ENCODE data around the gene SERTAD2.

Gene SERTAD2

DNA sequence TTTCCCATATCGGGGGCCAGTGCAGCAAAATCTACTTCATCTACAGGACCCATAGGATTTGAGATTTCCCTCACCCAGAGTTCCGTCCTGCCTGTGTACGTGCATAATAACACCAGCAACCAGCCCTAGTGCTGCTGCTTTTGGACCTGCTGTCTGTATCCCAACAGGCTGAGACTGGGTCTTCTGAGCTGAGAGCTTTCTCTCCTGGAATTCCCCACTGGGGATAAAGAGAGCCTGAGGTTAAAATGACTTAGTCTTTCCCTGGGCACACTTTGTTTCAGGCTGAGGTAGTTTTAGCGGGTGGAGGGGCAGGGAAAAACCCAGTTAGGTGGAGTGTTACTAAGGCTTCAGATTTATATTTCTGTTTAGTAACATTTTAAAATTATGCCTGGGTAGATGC lies 62.5 kb downstream of the SERTAD2 start:
- no peaks in the 10 kb centered on the region for H3K79me2 ChIP-seq (ENCODE audit: insufficient read depth, low read depth)
- no peaks in the 10 kb centered on the region for H3K36me3 ChIP-seq (ENCODE audit: insufficient read depth)
- TF ChIP-seq, protein P1, sequence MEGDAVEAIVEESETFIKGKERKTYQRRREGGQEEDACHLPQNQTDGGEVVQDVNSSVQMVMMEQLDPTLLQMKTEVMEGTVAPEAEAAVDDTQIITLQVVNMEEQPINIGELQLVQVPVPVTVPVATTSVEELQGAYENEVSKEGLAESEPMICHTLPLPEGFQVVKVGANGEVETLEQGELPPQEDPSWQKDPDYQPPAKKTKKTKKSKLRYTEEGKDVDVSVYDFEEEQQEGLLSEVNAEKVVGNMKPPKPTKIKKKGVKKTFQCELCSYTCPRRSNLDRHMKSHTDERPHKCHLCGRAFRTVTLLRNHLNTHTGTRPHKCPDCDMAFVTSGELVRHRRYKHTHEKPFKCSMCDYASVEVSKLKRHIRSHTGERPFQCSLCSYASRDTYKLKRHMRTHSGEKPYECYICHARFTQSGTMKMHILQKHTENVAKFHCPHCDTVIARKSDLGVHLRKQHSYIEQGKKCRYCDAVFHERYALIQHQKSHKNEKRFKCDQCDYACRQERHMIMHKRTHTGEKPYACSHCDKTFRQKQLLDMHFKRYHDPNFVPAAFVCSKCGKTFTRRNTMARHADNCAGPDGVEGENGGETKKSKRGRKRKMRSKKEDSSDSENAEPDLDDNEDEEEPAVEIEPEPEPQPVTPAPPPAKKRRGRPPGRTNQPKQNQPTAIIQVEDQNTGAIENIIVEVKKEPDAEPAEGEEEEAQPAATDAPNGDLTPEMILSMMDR (conservative IDR thresholded peaks at IDR 0.05; ENCODE audit: low read depth, low read length), result no peak
- no peaks in the 10 kb centered on the region for H3K27me3 ChIP-seq (ENCODE audit: insufficient read depth, low read depth)
- no peak overlapping the region for H3K4me2 ChIP-seq
- H3K9ac ChIP-seq, result no peak overlapping the region
- no peak overlapping the region for H3K4me3 ChIP-seq (IDR thresholded peaks at IDR 0.05; ENCODE audit: insufficient read depth, low read depth, low read length)
- no peaks in the 10 kb centered on the region for H4K20me1 ChIP-seq (ENCODE audit: insufficient read depth)
- H2AFZ ChIP-seq (ENCODE audit: low read depth), result no peak overlapping the region
- peaks cover 23% of the 10 kb centered on the region for H3K4me1 ChIP-seq (ENCODE audit: low read depth, poor library complexity, severe bottlenecking)
- no peak overlapping the region for H3K27ac ChIP-seq

DNA sequence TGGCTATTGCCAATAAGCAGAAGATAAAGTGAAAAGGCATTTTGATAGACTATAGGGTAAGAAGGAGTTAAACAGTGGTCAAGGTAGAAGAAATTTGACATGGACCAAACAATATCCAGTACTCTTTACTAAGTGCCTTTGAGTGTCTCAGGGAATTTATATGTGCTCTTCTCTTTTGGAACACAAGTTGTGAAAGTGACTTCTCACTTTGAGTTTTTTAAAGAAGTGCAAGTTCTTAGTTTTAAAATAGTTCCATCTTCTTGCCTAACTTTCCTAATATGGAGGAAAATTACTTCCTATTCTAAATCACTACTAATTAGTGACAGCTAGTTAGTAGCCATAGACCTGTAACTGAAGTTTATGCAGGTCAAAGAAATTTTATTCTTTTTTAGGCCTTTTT lies 66.2 kb downstream of the SERTAD2 start:
- H3K9ac ChIP-seq, result no peak overlapping the region
- peak overlapping the region; percentile 11; the same call in 1 of the 2 replicates for H3K4me2 ChIP-seq
- H3K36me3 ChIP-seq (ENCODE audit: insufficient read depth), result no peaks in the 10 kb centered on the region
- no peaks in the 10 kb centered on the region for H3K27me3 ChIP-seq (ENCODE audit: insufficient read depth, low read depth)
- no peak overlapping the region for H3K4me3 ChIP-seq (IDR thresholded peaks at IDR 0.05; ENCODE audit: insufficient read depth, low read depth, low read length)
- H4K20me1 ChIP-seq (ENCODE audit: insufficient read depth), result 0 out of 2 replicates have a peak, but pooled peaks cover 4% of the 10 kb centered on the region
- H2AFZ ChIP-seq (ENCODE audit: low read depth), result no peak overlapping the region
- H3K4me1 ChIP-seq (ENCODE audit: low read depth, poor library complexity, severe bottlenecking), result peaks cover 54% of the 10 kb centered on the region
- TF ChIP-seq, protein P1 (conservative IDR thresholded peaks at IDR 0.05; ENCODE audit: low read depth, low read length), result no peak
- no peak overlapping the region for H3K27ac ChIP-seq
- no peaks in the 10 kb centered on the region for H3K79me2 ChIP-seq (ENCODE audit: insufficient read depth, low read depth)

DNA sequence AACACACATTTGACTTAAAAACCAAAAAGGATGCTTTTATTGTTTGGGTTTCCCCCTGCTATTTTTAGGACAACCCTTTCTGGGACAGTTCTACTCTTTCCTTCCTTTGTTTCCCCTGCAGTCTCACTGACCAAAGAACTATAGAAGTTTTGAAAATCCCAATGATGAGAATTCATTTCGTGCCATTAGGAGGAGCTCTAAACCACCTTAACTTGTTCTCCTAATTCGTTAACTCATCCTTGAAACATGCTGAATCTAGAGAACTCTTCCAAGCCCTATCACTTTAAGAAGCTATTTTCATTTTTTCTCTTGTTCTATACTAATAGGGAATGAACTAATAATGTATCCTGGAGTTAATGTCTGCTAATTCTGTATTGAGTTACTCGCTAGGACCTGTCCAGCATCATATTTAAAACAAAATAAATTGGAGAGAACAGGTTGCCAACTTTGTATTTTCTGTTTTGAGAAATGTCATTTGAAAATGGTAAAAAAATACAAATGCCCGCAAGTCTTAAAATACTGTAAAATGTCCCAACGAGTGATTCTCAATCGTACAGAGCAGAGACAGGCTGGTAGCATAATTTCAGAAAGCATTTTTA lies 66.7 kb downstream of the SERTAD2 start:
- TF ChIP-seq, protein P1 (conservative IDR thresholded peaks at IDR 0.05; ENCODE audit: low read depth, low read length), result peak; percentile 82
- Histone ChIP-seq H4K20me1 (ENCODE audit: insufficient read depth) (0 out of 2 replicates have a peak, but pooled peaks cover 4% of the 10 kb centered on the region), H3K79me2 (ENCODE audit: insufficient read depth, low read depth) (no peaks in the 10 kb centered on the region), H3K36me3 (ENCODE audit: insufficient read depth) (no peaks in the 10 kb centered on the region), H3K4me2 (peak overlapping the region; percentile 11; the same call in 1 of the 2 replicates), H3K4me1 (ENCODE audit: low read depth, poor library complexity, severe bottlenecking) (peaks cover 60% of the 10 kb centered on the region), H3K27ac (no peak overlapping the region), H3K9ac (no peak overlapping the region), H3K4me3 (IDR thresholded peaks at IDR 0.05; ENCODE audit: insufficient read depth, low read depth, low read length) (no peak overlapping the region), H2AFZ (ENCODE audit: low read depth) (no peak overlapping the region), H3K27me3 (ENCODE audit: insufficient read depth, low read depth) (no peaks in the 10 kb centered on the region)

GRCh38 chr2:64586054-64586453 lies 67.7 kb downstream of the SERTAD2 start:
- no peaks in the 10 kb centered on the region for H3K27me3 ChIP-seq (ENCODE audit: insufficient read depth, low read depth)
- no peak overlapping the region for H3K9ac ChIP-seq
- no peak overlapping the region for H3K4me2 ChIP-seq
- H3K79me2 ChIP-seq (ENCODE audit: insufficient read depth, low read depth), result no peaks in the 10 kb centered on the region
- no peak overlapping the region for H2AFZ ChIP-seq (ENCODE audit: low read depth)
- H3K27ac ChIP-seq, result no peak overlapping the region
- TF ChIP-seq, protein P1 (conservative IDR thresholded peaks at IDR 0.05; ENCODE audit: low read depth, low read length), result no peak
- H3K4me3 ChIP-seq (IDR thresholded peaks at IDR 0.05; ENCODE audit: insufficient read depth, low read depth, low read length), result no peak overlapping the region
- H4K20me1 ChIP-seq (ENCODE audit: insufficient read depth), result 0 out of 2 replicates have a peak, but pooled peaks cover 4% of the 10 kb centered on the region
- no peaks in the 10 kb centered on the region for H3K36me3 ChIP-seq (ENCODE audit: insufficient read depth)
- peaks cover 63% of the 10 kb centered on the region for H3K4me1 ChIP-seq (ENCODE audit: low read depth, poor library complexity, severe bottlenecking)

Data from KMS-11 (cell line).